Peyer's patch (tissue), 4 donors: Measurements from ENCODE around the gene NHSL2.

Source experiments
- CTCF ChIP-seq, 6 experiments: fragments of 450-650 bp in 4 of 6; fragments of 200-600 bp in 2 of 6; sonication (generic) in 1 of 6; IDR thresholded peaks; one replicate each; pipeline ENCODE4 v1.5.1; 2017 to 2019; ENCODE audit warnings: antibody characterized with exemption in 6 of 6, mild to moderate bottlenecking in 3 of 6, moderate library complexity in 1 of 6
- POLR2A ChIP-seq, 2 donors: fragments of 450-650 bp; IDR thresholded peaks; one replicate each; pipeline ENCODE4 v1.5.1; 2017; ENCODE audit warnings: antibody characterized with exemption in 2 of 2, mild to moderate bottlenecking in 2 of 2, moderate library complexity in 2 of 2

GRCh38 chrX:71949363-71949762, 38.7 kb downstream of the NHSL2 start:
- TF ChIP-seq POLR2A (IDR thresholded peaks at IDR 0.05) (no peak), CTCF (IDR thresholded peaks at IDR 0.05) (no peak)
